Endometrial microvascular endothelial cells (primary cell): ENCODE data around the gene PEAK1. TPM values are rescaled to one million over a fixed set of nuclear protein-coding genes. Genes with fewer than 3 reads are reported as not detected.

Experiments
- in situ Hi-C: cut with HindIII; loops from 2 replicates; pipeline ENCODE4 v1.10.0; 2017; ENCODE audit warnings: low sequenced_read_pairs, low pct_unique_long_range_greater_than_20kb; ENCODE audit errors: inconsistent ontology term
- total RNA-seq: library from RNA; depleted of rRNA; stranded (reverse); fragments of >200 nt; gene quantifications from one replicate; pipeline ENCODE4 v1.2.3, GENCODE V29; 2015; ENCODE audit errors: inconsistent ontology term

Gene PEAK1
- total RNA-seq, 1 donor from 2014 or later: 48.7 TPM

DNA sequence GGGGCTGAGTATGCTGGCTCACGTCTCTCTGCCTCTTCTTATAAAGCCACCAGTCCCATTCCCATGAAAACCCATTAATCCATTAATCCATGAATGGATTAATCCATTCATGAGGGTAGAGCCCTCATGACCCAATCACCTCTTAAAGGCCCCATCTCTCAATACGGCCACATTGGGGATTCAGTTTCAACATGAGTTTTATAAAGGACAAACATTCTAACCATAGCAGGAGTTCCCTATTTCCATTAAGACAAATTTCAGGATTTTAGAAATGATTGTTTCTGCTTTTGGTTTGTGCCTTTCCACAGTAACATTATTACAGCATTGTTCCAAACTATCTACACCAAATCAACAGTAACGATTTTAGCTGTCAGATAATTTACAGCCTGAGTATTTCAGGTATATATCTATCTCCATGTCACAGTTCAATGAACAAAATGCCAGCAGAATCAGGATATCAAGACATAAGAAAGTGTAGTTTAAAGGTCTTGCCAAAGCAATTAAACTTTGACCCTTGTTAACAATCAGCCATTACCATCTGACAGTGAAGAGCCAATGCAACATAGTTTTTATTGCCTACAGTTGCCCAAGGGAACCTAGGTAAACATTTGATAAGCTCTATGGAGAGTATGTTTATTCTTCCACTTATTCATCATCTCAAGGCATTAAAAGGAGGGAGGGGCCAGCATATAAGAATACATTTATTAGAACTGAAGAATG, 352.8 kb downstream of the PEAK1 start:
- in situ Hi-C loops: no loop called here

DNA sequence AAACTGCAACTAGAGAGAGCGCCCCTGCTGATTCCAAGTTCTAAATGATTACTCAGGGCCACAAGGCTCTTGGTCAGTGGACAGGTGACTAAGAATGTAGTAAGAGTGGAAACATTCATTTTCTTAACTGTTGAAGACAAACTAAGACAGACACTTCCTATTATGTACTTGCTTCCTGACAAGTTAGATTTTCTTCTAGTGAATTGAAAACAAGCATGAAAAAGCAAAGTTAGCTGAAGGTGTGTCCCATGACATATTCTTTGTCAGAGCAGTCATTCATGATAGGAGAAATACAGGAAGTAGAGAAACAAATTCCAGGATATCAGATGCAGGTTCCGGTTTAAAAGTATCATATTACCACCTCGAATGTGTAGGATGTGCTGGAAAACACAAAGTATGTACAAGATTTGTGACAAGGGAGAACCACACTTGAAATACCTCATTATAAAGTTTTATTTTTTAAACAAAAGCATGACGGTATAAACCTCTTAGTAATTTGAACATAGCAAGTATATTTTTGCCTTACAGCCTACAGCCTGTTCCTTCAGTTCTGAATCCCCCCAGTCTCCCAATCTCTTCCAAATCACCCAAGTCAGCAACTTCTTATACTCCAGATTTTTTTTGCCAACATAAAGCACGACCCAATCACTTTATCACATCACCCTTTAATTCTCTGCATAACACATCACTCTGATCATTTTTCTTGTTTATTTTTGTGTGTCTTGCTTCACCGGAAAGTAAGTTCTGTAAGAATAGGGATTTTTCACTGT, 355.2 kb downstream of the PEAK1 start:
- in situ Hi-C loops: no loop called here

DNA sequence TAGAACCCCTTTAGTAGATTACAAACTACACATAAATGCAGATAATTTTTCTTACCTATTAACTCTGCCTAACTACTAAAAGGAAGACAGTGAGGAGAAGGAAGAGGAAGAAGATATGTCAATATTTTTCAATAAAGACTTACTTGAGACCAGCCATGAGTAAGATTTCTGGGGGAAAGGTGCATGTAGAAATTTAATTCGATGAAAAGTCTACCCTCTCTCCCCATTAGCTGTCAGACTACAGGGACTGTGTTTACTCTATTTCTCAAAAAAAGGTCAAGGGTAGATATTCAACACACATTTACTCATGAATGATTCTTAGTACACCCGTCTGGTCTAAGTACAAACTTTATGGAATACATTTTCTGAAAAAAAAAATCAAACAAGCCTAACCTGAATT, 355.8 kb downstream of the PEAK1 start:
- in situ Hi-C loops: no loop called here

DNA sequence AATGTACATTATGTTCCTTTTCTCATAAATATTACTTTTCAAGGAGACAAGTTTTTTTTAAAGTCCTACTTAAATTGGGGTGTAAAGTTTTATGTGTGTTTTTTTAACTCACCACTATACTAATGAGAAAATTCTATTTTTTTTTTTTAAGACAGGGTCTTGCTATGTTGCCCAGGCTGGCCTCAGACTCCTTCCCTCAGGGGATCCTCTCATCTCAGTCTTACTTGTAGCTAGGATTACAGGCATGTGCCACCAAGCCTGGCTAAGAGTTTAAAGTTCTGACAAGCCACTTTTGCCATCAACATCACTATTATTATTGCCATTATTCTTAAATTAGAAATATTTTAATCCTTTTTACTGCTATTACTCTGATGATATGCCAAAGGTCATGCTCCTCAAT, 356.7 kb downstream of the PEAK1 start:
- in situ Hi-C loops: no loop called here

DNA sequence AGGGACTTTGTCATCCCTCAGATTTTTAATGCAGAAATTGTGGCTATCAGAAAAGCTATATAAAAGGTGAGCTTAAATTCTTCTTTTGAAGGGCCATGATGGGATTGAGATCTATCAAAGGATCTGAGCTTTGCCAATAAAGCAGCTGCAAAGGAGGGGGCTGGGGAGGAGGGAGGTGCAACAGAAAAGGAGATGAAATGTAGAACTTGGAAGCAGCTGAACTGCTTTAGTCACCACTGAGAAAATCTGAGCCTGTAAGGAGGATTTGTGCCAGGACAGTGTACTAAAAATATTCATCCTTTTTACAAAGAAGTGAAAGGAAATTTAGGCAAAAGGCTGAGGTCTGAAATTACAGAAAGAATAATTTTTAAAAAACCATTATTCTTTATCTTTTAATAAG, 359.4 kb downstream of the PEAK1 start:
- in situ Hi-C loops: no loop called here

DNA sequence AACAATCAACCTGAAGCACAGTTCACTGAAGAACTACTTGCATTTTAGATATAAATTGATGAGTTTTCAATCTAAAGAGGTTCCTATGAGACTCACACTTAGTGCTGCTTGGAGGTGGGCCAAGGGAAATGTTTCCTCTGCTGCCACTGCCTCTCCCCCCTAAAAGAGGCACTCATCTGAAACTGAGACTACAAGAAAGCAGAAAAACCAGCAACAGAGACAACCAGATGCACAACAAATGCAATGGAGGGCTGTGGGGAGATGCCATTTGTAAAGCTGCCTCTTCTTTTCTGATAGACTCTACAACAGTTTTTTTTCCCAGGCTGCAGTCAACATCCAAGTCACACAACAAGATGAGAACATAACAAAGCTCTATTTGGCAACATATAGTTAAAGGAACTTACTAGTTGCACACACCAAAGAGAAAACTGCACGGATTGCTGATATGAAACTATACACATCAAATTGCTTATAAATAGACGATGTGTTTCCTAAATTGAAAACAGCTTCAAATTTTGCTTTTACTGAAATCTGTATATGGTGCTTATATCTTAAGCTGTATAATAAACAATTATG, 360.0 kb downstream of the PEAK1 start:
- in situ Hi-C loops: no loop called here

DNA sequence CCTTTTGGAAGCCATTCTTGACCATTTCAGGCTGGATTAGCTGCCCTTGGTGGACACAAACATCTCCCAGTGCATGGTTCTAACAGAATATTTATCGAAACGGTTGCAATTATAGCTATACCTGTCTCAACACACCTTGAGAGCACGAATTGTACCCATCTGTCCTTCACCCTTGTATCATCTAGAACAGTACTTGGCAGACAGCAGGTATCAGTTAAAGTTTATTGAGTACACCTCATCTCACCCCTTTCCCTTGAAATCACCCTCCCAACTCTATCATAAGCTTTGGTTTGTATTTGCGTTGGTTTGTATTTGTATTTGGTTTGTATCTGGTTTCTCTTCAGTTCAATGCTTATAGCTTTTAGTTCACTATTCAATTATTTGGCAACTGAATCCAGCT, 361.4 kb downstream of the PEAK1 start:
- in situ Hi-C loops: no loop called here

DNA sequence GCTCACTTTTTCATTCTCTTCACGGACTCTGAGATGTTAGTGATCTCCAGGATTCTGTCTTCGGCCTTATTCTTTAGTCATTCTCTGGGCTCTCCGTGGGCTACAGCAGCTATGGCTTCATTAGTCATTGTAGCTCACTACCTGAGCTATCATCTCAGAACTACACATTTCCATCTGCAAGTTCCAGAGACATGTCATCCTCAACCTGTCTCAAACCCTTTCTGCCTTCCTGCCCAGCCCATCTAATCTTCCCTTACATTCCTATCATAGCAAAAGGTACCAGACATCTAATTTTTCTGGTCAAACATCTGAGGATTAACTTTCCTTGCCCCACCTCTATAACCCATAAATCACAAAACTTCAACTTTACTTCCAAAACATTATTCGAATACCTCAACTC, 362.2 kb downstream of the PEAK1 start:
- in situ Hi-C loops: no loop called here

DNA sequence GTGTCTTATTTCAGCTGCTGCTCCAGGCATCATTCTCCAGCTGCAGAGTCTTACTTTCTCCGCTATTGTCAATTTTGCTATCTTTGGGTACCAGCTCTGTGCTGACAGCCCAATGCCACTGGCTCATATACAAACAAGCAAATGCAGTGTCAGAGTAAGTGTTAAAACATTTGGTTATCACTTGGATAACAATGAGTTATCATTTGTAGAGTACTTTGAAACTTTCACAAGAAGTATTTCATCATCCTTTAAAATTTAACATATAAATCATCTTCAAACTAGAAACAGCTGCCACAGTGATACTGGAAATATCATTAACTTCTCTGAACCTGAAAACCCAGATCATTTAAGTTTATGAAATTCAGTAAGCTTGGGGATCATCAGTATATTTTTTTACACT, 362.8 kb downstream of the PEAK1 start:
- in situ Hi-C loops: no loop called here

DNA sequence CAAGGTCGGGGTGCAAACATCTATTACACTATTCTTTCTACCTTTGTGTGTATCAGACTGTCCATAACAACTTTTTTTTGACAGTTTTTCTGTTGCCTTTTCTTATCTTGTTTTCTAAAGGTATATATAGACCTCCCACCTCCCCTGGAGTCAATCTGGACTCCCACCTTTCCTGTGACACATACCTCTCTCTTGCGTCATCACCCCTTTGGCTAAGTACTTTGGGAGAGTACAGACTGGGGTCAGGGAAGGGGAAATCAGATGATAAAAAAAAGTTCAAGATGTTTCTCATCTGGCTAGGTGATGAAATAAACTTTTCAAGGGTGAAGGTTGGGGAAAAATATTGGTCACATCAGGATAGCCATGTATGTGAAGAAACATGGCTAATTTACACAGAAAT, 366.2 kb downstream of the PEAK1 start:
- in situ Hi-C loops: no loop called here

DNA sequence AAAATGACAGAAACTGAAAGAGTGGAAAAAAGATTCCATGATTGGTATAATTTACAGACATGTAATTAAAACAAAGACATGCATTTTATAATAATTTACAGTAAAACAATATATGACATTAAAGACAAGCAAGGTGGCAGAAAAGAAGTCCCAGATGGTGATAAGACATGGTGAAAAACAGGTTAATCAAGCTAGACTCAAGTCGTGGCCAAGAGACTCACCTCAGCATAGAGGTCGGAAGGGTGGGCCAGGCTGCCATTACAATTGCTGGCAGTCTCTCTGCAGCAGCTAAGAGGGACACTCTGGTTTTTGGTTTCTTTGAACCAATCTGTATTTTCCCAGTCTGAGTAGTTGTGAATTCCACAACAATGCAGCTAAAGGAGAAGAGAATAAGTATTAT, 367.3 kb downstream of the PEAK1 start:
- in situ Hi-C loops: no loop called here

Other genes with a start within 250 kb of the PEAK1 start
- 21.6 TPM for gene HMG20A, start 784 bp upstream of the PEAK1 start, total RNA-seq
- not detected for gene LINGO1, start 212.8 kb upstream of the PEAK1 start, total RNA-seq